Tibial nerve (tissue), 4 donors: ENCODE data around the gene SWAP70. TPM values are rescaled to one million over a fixed set of nuclear protein-coding genes. Genes with fewer than 3 reads are reported as not detected.

Experiments
- DNase-seq, 2 donors: peaks; one replicate each; pipeline ENCODE4 v3.0.0-alpha.2; 2019; ENCODE audit warnings: low spot score in 2 of 2
- H3K27ac ChIP-seq, 4 donors: fragments of 200-600 bp; sonication (generic) in 3 of 4; one replicate each; pipeline ENCODE4 v1.5.1; 2017 to 2019; ENCODE audit warnings: mild to moderate bottlenecking in 1 of 4
- H3K27me3 ChIP-seq, 2 donors: fragments of 200-600 bp; sonication (generic) in 1 of 2; one replicate each; pipeline versions ENCODE4 v1.5.1 to v1.6.0; 2017 to 2019
- H3K36me3 ChIP-seq, 3 donors: fragments of 200-600 bp; sonication (generic); one replicate each; pipeline ENCODE4 v1.5.1; 2018 to 2019
- H3K4me1 ChIP-seq, 4 donors: fragments of 200-600 bp; sonication (generic) in 3 of 4; one replicate each; pipeline ENCODE4 v1.5.1; 2017 to 2019
- H3K4me3 ChIP-seq, 4 donors: fragments of 200-600 bp; sonication (generic) in 3 of 4; one replicate each; pipeline ENCODE4 v1.5.1; 2017 to 2019; ENCODE audit warnings: mild to moderate bottlenecking in 1 of 4, moderate library complexity in 1 of 4
- H3K9me3 ChIP-seq, 4 donors: fragments of 200-600 bp; sonication (generic) in 3 of 4; one replicate each; pipeline ENCODE4 v1.5.1; 2017 to 2019
- CTCF ChIP-seq, 5 experiments: fragments of 200-600 bp in 3 of 5; fragments of 450-650 bp in 2 of 5; sonication (generic) in 3 of 5; IDR thresholded peaks; one replicate each; pipeline ENCODE4 v1.5.1; 2016 to 2019; ENCODE audit warnings: antibody characterized with exemption in 5 of 5, mild to moderate bottlenecking in 3 of 5, moderate library complexity in 2 of 5
- EP300 ChIP-seq, 2 donors: sonication (generic); formaldehyde crosslinking; IDR thresholded peaks; one replicate each; pipeline ENCODE4 v1.6.1; 2017; ENCODE audit warnings: antibody characterized with exemption in 2 of 2, mild to moderate bottlenecking in 1 of 2
- POLR2A ChIP-seq, 2 donors: fragments of 450-650 bp; IDR thresholded peaks; one replicate each; pipeline ENCODE4 v1.6.1; 2017; ENCODE audit warnings: antibody characterized with exemption in 2 of 2, mild to moderate bottlenecking in 2 of 2, moderate library complexity in 2 of 2
- WGBS, 2 donors: methylation state at CpG; one replicate each; pipeline ENCODE4 v1.1.5; 2018; 5-methylcytosine and 5-hydroxymethylcytosine counted together
- total RNA-seq, 4 donors: library from RNA; depleted of rRNA; stranded (reverse); fragments of >200 nt; gene quantifications; one replicate each; pipeline ENCODE4 v1.1.0, GENCODE V29; 2016

The SWAP70 gene
- total RNA-seq, 4 donors from 2014 or later = 51.0 to 79.1 (median 66.9) TPM

- Histone ChIP-seq H3K4me3 (peak overlapping the region; percentile 40 to 95 (median 78)), H3K27ac (peak overlapping the region; percentile 79 to 95 (median 88)), H3K4me1 (peaks cover 0 to 68% (median 39%) of the 10 kb centered on the region in 4 donors), H3K36me3 (no peaks in the 10 kb centered on the region), H3K9me3 (no peaks in the 10 kb centered on the region), H3K27me3 (no peaks in the 10 kb centered on the region)
- WGBS, 2 donors = 4 to 6% methylated on average over 45 to 47 of the region's 64 CpGs
- no peak for TF ChIP-seq EP300 (IDR thresholded peaks at IDR 0.05)
- peak; percentile 93 to 99 (median 98) for TF ChIP-seq CTCF (IDR thresholded peaks at IDR 0.05)
- DNase-seq = peak; percentile 69 to 75
These were observed 94.1 kb downstream of the SWAP70 start for GRCh38 chr11:9757809-9758636.

- 29 to 31% methylated on average over 34 of the region's 58 CpGs for WGBS, 2 donors
- no peaks in the 10 kb centered on the region for H3K36me3 ChIP-seq
- peak overlapping the region; percentile 40 to 95 (median 78) for H3K4me3 ChIP-seq
- DNase-seq = peak; percentile 61 to 72
- no peaks in the 10 kb centered on the region for H3K9me3 ChIP-seq
- H3K4me1 ChIP-seq = peaks cover 0 to 63% (median 39%) of the 10 kb centered on the region in 4 donors
- H3K27ac ChIP-seq = peak overlapping the region; percentile 79 to 95 (median 88)
- no peaks in the 10 kb centered on the region for H3K27me3 ChIP-seq
- TF ChIP-seq CTCF (IDR thresholded peaks at IDR 0.05) (peak in 1 of 5 experiments; percentile 25), EP300 (IDR thresholded peaks at IDR 0.05) (peak in 1 of 2 donors; percentile 57), POLR2A (IDR thresholded peaks at IDR 0.05) (no peak)
These were observed 95.0 kb downstream of the SWAP70 start for GRCh38 chr11:9758637-9759518.

- no peaks in the 10 kb centered on the region for H3K9me3 ChIP-seq
- peak overlapping the region; percentile 79 to 95 (median 88) for H3K27ac ChIP-seq
- peak; percentile 79 to 85 for DNase-seq
- WGBS, 2 donors = 44 to 48% methylated on average over 10 of the region's 10 CpGs
- no peaks in the 10 kb centered on the region for H3K36me3 ChIP-seq
- peaks cover 0 to 60% (median 37%) of the 10 kb centered on the region in 4 donors for H3K4me1 ChIP-seq
- H3K27me3 ChIP-seq = no peaks in the 10 kb centered on the region
- TF ChIP-seq EP300 (IDR thresholded peaks at IDR 0.05) = peak in 1 of 2 donors; percentile 79
- no peak for TF ChIP-seq POLR2A (IDR thresholded peaks at IDR 0.05)
- H3K4me3 ChIP-seq = peak overlapping the region in 1 of 4 donors; percentile 86
These were observed 95.8 kb downstream of the SWAP70 start for GRCh38 chr11:9759519-9760192.

GRCh38 chr11:9760193-9760575 is 96.3 kb downstream of the SWAP70 start:
- 13 to 24% methylated on average over 3 of the region's 3 CpGs for WGBS, 2 donors
- Histone ChIP-seq H3K4me1 (peaks cover 0 to 64% (median 35%) of the 10 kb centered on the region in 4 donors), H3K9me3 (no peaks in the 10 kb centered on the region), H3K36me3 (no peaks in the 10 kb centered on the region), H3K27me3 (no peaks in the 10 kb centered on the region), H3K4me3 (no peak overlapping the region), H3K27ac (peak overlapping the region; percentile 31 to 95 (median 82))
- peak; percentile 89 for DNase-seq
- TF ChIP-seq CTCF (IDR thresholded peaks at IDR 0.05) (no peak), POLR2A (IDR thresholded peaks at IDR 0.05) (no peak), EP300 (IDR thresholded peaks at IDR 0.05) (peak in 1 of 2 donors; percentile 16)

GRCh38 chr11:9761441-9761945 is 97.6 kb downstream of the SWAP70 start:
- H3K4me1 ChIP-seq = peaks cover 0 to 65% (median 27%) of the 10 kb centered on the region in 4 donors
- H3K9me3 ChIP-seq = no peaks in the 10 kb centered on the region
- TF ChIP-seq EP300 (IDR thresholded peaks at IDR 0.05) (no peak), CTCF (IDR thresholded peaks at IDR 0.05) (no peak), POLR2A (IDR thresholded peaks at IDR 0.05) (no peak)
- H3K27ac ChIP-seq = no peak overlapping the region
- no peak overlapping the region for H3K4me3 ChIP-seq
- H3K27me3 ChIP-seq = no peaks in the 10 kb centered on the region
- H3K36me3 ChIP-seq = no peaks in the 10 kb centered on the region
- DNase-seq = no peak
- WGBS, 2 donors = 85 to 87% methylated on average over 6 of the region's 6 CpGs
